ENCODE measurements around the gene LEF1.

The LEF1 gene

GRCh38 chr4:108185252-108185651, 16.5 kb upstream of the LEF1 start:
- TF ChIP-seq POLR2AphosphoS5 (IDR thresholded peaks at IDR 0.05; ENCODE audit: low read depth, low read length) (no peak), TAF1 (IDR thresholded peaks at IDR 0.05; ENCODE audit: borderline replicate concordance, insufficient read depth, low read length) (no peak), SIN3A (IDR thresholded peaks at IDR 0.05; ENCODE audit: borderline replicate concordance, insufficient read depth, low read length) (no peak), FOXP2 (optimal IDR thresholded peaks at IDR 0.05; ENCODE audit: borderline replicate concordance, extremely low read depth, extremely low read length, insufficient read depth) (no peak), REST (IDR thresholded peaks at IDR 0.05; ENCODE audit: insufficient read depth in 1 of 2, low read depth in 2 of 2, low read length in 2 of 2) (no peak)

- TF ChIP-seq REST (IDR thresholded peaks at IDR 0.05; ENCODE audit: insufficient read depth in 1 of 2, low read depth in 2 of 2, low read length in 2 of 2) = no peak
- TF ChIP-seq TAF1 (IDR thresholded peaks at IDR 0.05; ENCODE audit: borderline replicate concordance, insufficient read depth, low read length) = no peak
- TF ChIP-seq POLR2AphosphoS5 (IDR thresholded peaks at IDR 0.05; ENCODE audit: low read depth, low read length) = no peak
- no peak for TF ChIP-seq FOXP2 (optimal IDR thresholded peaks at IDR 0.05; ENCODE audit: borderline replicate concordance, extremely low read depth, extremely low read length, insufficient read depth)
Measured at GRCh38 chr4:108184453-108185049, 15.8 kb upstream of the LEF1 start.

- no peak for TF ChIP-seq REST (IDR thresholded peaks at IDR 0.05; ENCODE audit: insufficient read depth in 1 of 2, low read depth in 2 of 2, low read length in 2 of 2)
- TF ChIP-seq SIN3A (IDR thresholded peaks at IDR 0.05; ENCODE audit: borderline replicate concordance, insufficient read depth, low read length) = no peak
- TF ChIP-seq TAF1 (IDR thresholded peaks at IDR 0.05; ENCODE audit: borderline replicate concordance, insufficient read depth, low read length) = no peak
- no peak for TF ChIP-seq POLR2AphosphoS5 (IDR thresholded peaks at IDR 0.05; ENCODE audit: low read depth, low read length)
- TF ChIP-seq FOXP2 (optimal IDR thresholded peaks at IDR 0.05; ENCODE audit: borderline replicate concordance, extremely low read depth, extremely low read length, insufficient read depth) = no peak
Measured at GRCh38 chr4:108181704-108182103, 13.0 kb upstream of the LEF1 start.

GRCh38 chr4:108180513-108180912, 11.8 kb upstream of the LEF1 start:
- TF ChIP-seq TAF1 (IDR thresholded peaks at IDR 0.05; ENCODE audit: borderline replicate concordance, insufficient read depth, low read length) = no peak

- no peak for TF ChIP-seq POLR2AphosphoS5 (IDR thresholded peaks at IDR 0.05; ENCODE audit: low read depth, low read length)
Measured at GRCh38 chr4:108175966-108176365, 7.2 kb upstream of the LEF1 start.

- TF ChIP-seq FOXP2 (optimal IDR thresholded peaks at IDR 0.05; ENCODE audit: borderline replicate concordance, extremely low read depth, extremely low read length, insufficient read depth) = no peak
- no peak for TF ChIP-seq REST (IDR thresholded peaks at IDR 0.05; ENCODE audit: insufficient read depth in 1 of 2, low read depth in 2 of 2, low read length in 2 of 2)
- TF ChIP-seq TAF1 (IDR thresholded peaks at IDR 0.05; ENCODE audit: borderline replicate concordance, insufficient read depth, low read length) = no peak
Measured at GRCh38 chr4:108174856-108175255, 6.1 kb upstream of the LEF1 start.

Data from PFSK-1 (cell line).